ENCODE measurements around the gene PKMYT1.
"Not testable (repeated sequence)": the region's sequence is repeated elsewhere in the genome, so short reads cannot be mapped to it uniquely, and the experiment has no call there.

Gene PKMYT1

GRCh38 chr16:2960183-2961010, 19.8 kb downstream of the PKMYT1 start:
- DNase-seq (ENCODE audit: low read depth), result no peak

- no peak for DNase-seq (ENCODE audit: low read depth)
Observed at GRCh38 chr16:2959206-2959605, 21.0 kb downstream of the PKMYT1 start.

- no peak for DNase-seq (ENCODE audit: low read depth)
Observed at GRCh38 chr16:2956579-2956956, 23.7 kb downstream of the PKMYT1 start.

- no peak for DNase-seq (ENCODE audit: low read depth)
Observed at GRCh38 chr16:2955779-2956578, 24.3 kb downstream of the PKMYT1 start.

- DNase-seq (ENCODE audit: low read depth), result no peak
Observed at GRCh38 chr16:2955438-2955778, 24.8 kb downstream of the PKMYT1 start.

- DNase-seq (ENCODE audit: low read depth), result no peak
Observed at GRCh38 chr16:2954656-2955381, 25.4 kb downstream of the PKMYT1 start.

GRCh38 chr16:2953706-2954627, 26.3 kb downstream of the PKMYT1 start:
- no peak for DNase-seq (ENCODE audit: low read depth)

GRCh38 chr16:2952679-2953078, 27.6 kb downstream of the PKMYT1 start:
- no peak for DNase-seq (ENCODE audit: low read depth)

GRCh38 chr16:2950773-2951172, 29.5 kb downstream of the PKMYT1 start:
- DNase-seq (ENCODE audit: low read depth), result no peak

GRCh38 chr16:2950353-2950724, 29.9 kb downstream of the PKMYT1 start:
- no peak for DNase-seq (ENCODE audit: low read depth)

- no peak for DNase-seq (ENCODE audit: low read depth)
Observed at GRCh38 chr16:2949705-2950352, 30.4 kb downstream of the PKMYT1 start.

GRCh38 chr16:2948807-2949704, 31.2 kb downstream of the PKMYT1 start:
- DNase-seq (ENCODE audit: low read depth), result no peak

- no peak for DNase-seq (ENCODE audit: low read depth)
Observed at GRCh38 chr16:2946649-2947048, 33.6 kb downstream of the PKMYT1 start.

- not testable (repeated sequence) for DNase-seq (ENCODE audit: low read depth)
Observed at GRCh38 chr16:2943716-2944115, 36.5 kb downstream of the PKMYT1 start.

GRCh38 chr16:2942045-2942444, 38.2 kb downstream of the PKMYT1 start:
- no peak for DNase-seq (ENCODE audit: low read depth)

GRCh38 chr16:2939968-2940367, 40.3 kb downstream of the PKMYT1 start:
- no peak for DNase-seq (ENCODE audit: low read depth)

- DNase-seq (ENCODE audit: low read depth), result no peak
Observed at GRCh38 chr16:2938206-2938605, 42.0 kb downstream of the PKMYT1 start.

- DNase-seq (ENCODE audit: low read depth), result no peak
Observed at GRCh38 chr16:2937170-2937569, 43.1 kb downstream of the PKMYT1 start.

GRCh38 chr16:2936436-2937011, 43.7 kb downstream of the PKMYT1 start:
- no peak for DNase-seq (ENCODE audit: low read depth)

- DNase-seq (ENCODE audit: low read depth), result no peak
Observed at GRCh38 chr16:2934450-2934849, 45.8 kb downstream of the PKMYT1 start.

Measured in stimulated activated CD8-positive, alpha-beta memory T cell treated with anti-CD3 and anti-CD28 coated beads, Interleukin-15, amount 100 ng/mL, for 24 hours (primary cell).